MM.1S (cell line): ENCODE measurements around the gene TMEM182.

Experiments
- DNase-seq: peaks from one replicate; pipeline ENCODE4 v3.0.0-alpha.2; 2015
- H2AFZ ChIP-seq: fragments of 300-600 bp; sonication (generic); 2 replicates; pipeline ENCODE4 v1.6.0; 2016; ENCODE audit warnings: antibody characterized with exemption, low read length
- H3F3A ChIP-seq: fragments of 300-600 bp; sonication (generic); 2 replicates; pipeline ENCODE4 v1.6.1; 2016; ENCODE audit warnings: mild to moderate bottlenecking, antibody characterized with exemption, low read length, moderate library complexity, mixed read lengths; ENCODE audit not compliant: insufficient read depth
- H3K27ac ChIP-seq: fragments of 300-600 bp; sonication (generic); 2 replicates; pipeline ENCODE4 v1.5.1; 2016; ENCODE audit warnings: mild to moderate bottlenecking, low read length
- H3K27me3 ChIP-seq: fragments of 300-600 bp; sonication (generic); replicated peaks from 2 replicates; pipeline ENCODE4 v1.6.0; 2016; ENCODE audit warnings: low read length; ENCODE audit not compliant: insufficient read depth
- H3K36me3 ChIP-seq: fragments of 300-600 bp; sonication (generic); replicated peaks from 2 replicates; pipeline ENCODE4 v1.6.1; 2016; ENCODE audit warnings: mild to moderate bottlenecking, low read length, mixed read lengths; ENCODE audit not compliant: insufficient read depth
- H3K4me1 ChIP-seq: fragments of 300-600 bp; sonication (generic); 2 replicates; pipeline ENCODE4 v1.6.1; 2016; ENCODE audit warnings: low read length, mixed read lengths
- H3K4me2 ChIP-seq: fragments of 300-600 bp; sonication (generic); 2 replicates; pipeline ENCODE4 v1.6.0; 2016; ENCODE audit warnings: low read depth, low read length
- H3K4me3 ChIP-seq: fragments of 300-600 bp; sonication (generic); 2 replicates; pipeline ENCODE4 v1.5.1; 2016; ENCODE audit warnings: low read length, mixed read lengths
- H3K79me2 ChIP-seq: fragments of 300-600 bp; sonication (generic); 2 replicates; pipeline ENCODE4 v1.6.1; 2016; ENCODE audit warnings: mixed run types, low read length, mixed read lengths
- H3K9ac ChIP-seq: fragments of 300-600 bp; sonication (generic); 2 replicates; pipeline ENCODE4 v1.6.1; 2016; ENCODE audit warnings: low read length, mixed read lengths
- H3K9me2 ChIP-seq: fragments of 300-600 bp; sonication (generic); replicated peaks from 2 replicates; pipeline ENCODE4 v1.6.1; 2016; ENCODE audit warnings: mild to moderate bottlenecking, low read length, mixed read lengths; ENCODE audit not compliant: insufficient read depth
- H3K9me3 ChIP-seq: fragments of 300-600 bp; sonication (generic); replicated peaks from 2 replicates; pipeline ENCODE4 v1.6.1; 2016; ENCODE audit warnings: mild to moderate bottlenecking, low read length, mixed read lengths; ENCODE audit not compliant: insufficient read depth
- H4K20me1 ChIP-seq: fragments of 300-600 bp; sonication (generic); 2 replicates; pipeline ENCODE4 v1.6.1; 2016; ENCODE audit warnings: mild to moderate bottlenecking, low read length, moderate library complexity, mixed read lengths; ENCODE audit not compliant: insufficient read depth
- EZH2 ChIP-seq: fragments of 300-600 bp; sonication (generic); optimal IDR thresholded peaks from 2 replicates; pipeline ENCODE3; 2017; ENCODE audit warnings: low read depth, mild to moderate bottlenecking, antibody characterized with exemption, low read length, mixed read lengths
- EZH2phosphoT487 ChIP-seq: fragments of 300-600 bp; sonication (generic); IDR thresholded peaks from 2 replicates; pipeline ENCODE4 v1.6.1; 2018; ENCODE audit warnings: antibody characterized with exemption, low read length
- TF ChIP-seq, protein P1 (sequence below): fragments of 300-600 bp; sonication (generic); IDR thresholded peaks from 2 replicates; pipeline ENCODE4 v1.5.1; 2016; ENCODE audit warnings: antibody characterized with exemption, low read length, mixed read lengths

The TMEM182 gene

GRCh38 chr2:102815285-102815684, 53.5 kb downstream of the TMEM182 start:
- DNase-seq = no peak
- TF ChIP-seq EZH2 (no peak), EZH2phosphoT487 (no peak)
- TF ChIP-seq, protein P1, sequence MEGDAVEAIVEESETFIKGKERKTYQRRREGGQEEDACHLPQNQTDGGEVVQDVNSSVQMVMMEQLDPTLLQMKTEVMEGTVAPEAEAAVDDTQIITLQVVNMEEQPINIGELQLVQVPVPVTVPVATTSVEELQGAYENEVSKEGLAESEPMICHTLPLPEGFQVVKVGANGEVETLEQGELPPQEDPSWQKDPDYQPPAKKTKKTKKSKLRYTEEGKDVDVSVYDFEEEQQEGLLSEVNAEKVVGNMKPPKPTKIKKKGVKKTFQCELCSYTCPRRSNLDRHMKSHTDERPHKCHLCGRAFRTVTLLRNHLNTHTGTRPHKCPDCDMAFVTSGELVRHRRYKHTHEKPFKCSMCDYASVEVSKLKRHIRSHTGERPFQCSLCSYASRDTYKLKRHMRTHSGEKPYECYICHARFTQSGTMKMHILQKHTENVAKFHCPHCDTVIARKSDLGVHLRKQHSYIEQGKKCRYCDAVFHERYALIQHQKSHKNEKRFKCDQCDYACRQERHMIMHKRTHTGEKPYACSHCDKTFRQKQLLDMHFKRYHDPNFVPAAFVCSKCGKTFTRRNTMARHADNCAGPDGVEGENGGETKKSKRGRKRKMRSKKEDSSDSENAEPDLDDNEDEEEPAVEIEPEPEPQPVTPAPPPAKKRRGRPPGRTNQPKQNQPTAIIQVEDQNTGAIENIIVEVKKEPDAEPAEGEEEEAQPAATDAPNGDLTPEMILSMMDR = no peak
- no peak overlapping the region for H3K4me3 ChIP-seq
- H2AFZ ChIP-seq = no peak overlapping the region
- no peak overlapping the region for H3K4me2 ChIP-seq
- no peaks in the 10 kb centered on the region for H3K9me3 ChIP-seq
- no peak overlapping the region for H3K27ac ChIP-seq
- H3K4me1 ChIP-seq = no peaks in the 10 kb centered on the region
- H3K9me2 ChIP-seq = no peaks in the 10 kb centered on the region
- H3K9ac ChIP-seq = no peak overlapping the region
- no peaks in the 10 kb centered on the region for H3K79me2 ChIP-seq
- no peaks in the 10 kb centered on the region for H3K27me3 ChIP-seq
- H3K36me3 ChIP-seq = no peaks in the 10 kb centered on the region
- H3F3A ChIP-seq = no peaks in the 10 kb centered on the region
- H4K20me1 ChIP-seq = no peaks in the 10 kb centered on the region

- H3K27ac ChIP-seq = no peak overlapping the region
- H3K4me2 ChIP-seq = no peak overlapping the region
- TF ChIP-seq, protein P1 = no peak
- no peak for TF ChIP-seq EZH2
- TF ChIP-seq EZH2phosphoT487 = no peak
- H3K9ac ChIP-seq = no peak overlapping the region
- DNase-seq = no peak
- H3K36me3 ChIP-seq = no peaks in the 10 kb centered on the region
- H3K9me3 ChIP-seq = no peaks in the 10 kb centered on the region
- no peaks in the 10 kb centered on the region for H3K9me2 ChIP-seq
- no peaks in the 10 kb centered on the region for H3K27me3 ChIP-seq
- no peaks in the 10 kb centered on the region for H3K79me2 ChIP-seq
- H3F3A ChIP-seq = no peaks in the 10 kb centered on the region
- no peaks in the 10 kb centered on the region for H4K20me1 ChIP-seq
- no peak overlapping the region for H3K4me3 ChIP-seq
- no peaks in the 10 kb centered on the region for H3K4me1 ChIP-seq
- H2AFZ ChIP-seq = no peak overlapping the region
Observed at GRCh38 chr2:102826904-102827303, 65.1 kb downstream of the TMEM182 start.

DNA sequence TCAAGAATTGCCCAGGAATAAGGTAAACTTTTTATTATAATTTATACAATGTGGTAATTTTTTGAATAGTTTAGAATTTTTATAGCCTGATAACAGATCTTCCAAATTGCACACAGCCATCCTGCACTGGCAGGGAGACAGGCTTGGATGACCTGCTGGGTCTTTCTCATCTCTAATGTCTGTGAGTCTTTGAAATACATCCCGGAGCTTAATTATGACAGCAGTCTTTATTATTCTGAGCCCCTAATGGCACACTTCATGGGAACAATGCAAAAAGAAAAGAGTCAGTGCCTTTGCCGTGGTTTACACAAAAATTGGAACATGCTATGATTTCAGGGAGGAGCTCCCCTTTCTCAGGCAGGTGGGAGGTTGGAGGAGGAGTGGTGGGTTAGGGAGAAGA, 71.0 kb downstream of the TMEM182 start:
- DNase-seq = no peak
- TF ChIP-seq, protein P1 = no peak
- no peak for TF ChIP-seq EZH2phosphoT487

More for the DNA sequence above, 71.0 kb downstream of the TMEM182 start:
- H3F3A ChIP-seq = no peaks in the 10 kb centered on the region
- H3K9ac ChIP-seq = no peak overlapping the region
- no peaks in the 10 kb centered on the region for H3K36me3 ChIP-seq
- H3K27me3 ChIP-seq = no peaks in the 10 kb centered on the region
- no peaks in the 10 kb centered on the region for H3K9me2 ChIP-seq
- H2AFZ ChIP-seq = no peak overlapping the region
- H3K79me2 ChIP-seq = no peaks in the 10 kb centered on the region
- no peaks in the 10 kb centered on the region for H4K20me1 ChIP-seq
- H3K4me1 ChIP-seq = no peaks in the 10 kb centered on the region
- H3K4me3 ChIP-seq = no peak overlapping the region
- H3K9me3 ChIP-seq = no peaks in the 10 kb centered on the region
- no peak overlapping the region for H3K4me2 ChIP-seq
- no peak overlapping the region for H3K27ac ChIP-seq
